ENCODE results near the gene NIN. TPM values are rescaled to one million over a fixed set of nuclear protein-coding genes. Genes with fewer than 3 reads are reported as not detected.

The NIN gene
- total RNA-seq, 1 experiment from 2014 or later, result 34.7 TPM

GRCh38 chr14:50785457-50786063 is 45.4 kb downstream of the NIN start:
- Histone ChIP-seq H3K4me1 (replicated peaks) (peaks cover 4% of the 10 kb centered on the region; the same call in 1 of the 2 replicates), H3K27ac (no peak overlapping the region), H3K27me3 (replicated peaks) (no peaks in the 10 kb centered on the region), H3K4me3 (no peak overlapping the region), H3K36me3 (peaks cover 10% of the 10 kb centered on the region; the same call in 1 of the 2 replicates), H3K9me3 (replicated peaks) (no peaks in the 10 kb centered on the region)
- DNase-seq (ENCODE audit: low read depth in 1 of 2, low spot score in 2 of 2), result no peak

DNA sequence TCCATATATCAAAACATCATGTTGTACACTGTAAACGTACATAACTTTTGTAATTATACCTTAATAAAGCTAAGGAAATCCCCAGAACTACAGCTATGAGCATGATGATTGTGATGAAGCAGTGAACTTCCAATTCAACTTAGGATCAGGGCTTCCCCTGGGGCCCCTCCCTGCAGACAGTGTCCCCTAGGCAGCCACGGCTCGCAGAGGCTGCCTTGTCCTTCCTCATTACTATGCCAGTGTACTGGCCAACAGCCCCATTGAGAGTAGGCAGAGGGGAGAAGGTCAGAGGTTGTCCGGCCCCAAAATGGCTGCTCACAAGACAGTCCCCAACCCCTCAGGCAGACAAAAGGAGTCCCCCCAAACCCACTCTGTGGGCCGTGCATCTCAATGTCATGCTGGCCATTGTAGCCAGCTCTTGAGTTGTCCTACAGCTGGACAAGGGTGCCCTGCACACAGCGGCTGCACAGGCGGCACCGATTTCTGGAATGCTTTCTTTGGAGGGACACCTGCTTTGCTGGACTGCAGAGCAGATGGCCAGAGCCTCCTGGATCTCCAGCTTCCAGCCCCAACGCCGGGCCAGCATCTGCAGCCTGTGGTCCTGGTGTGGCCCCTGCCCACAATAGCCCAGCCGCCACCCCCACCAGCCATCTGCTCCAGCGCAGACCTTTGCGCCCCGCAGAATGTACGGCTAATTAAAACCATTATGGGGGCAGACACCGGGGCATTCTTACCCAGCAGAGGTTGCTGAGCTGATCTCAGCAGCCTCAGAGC is 46.1 kb downstream of the NIN start:
- no peak overlapping the region for H3K4me3 ChIP-seq
- no peak for DNase-seq (ENCODE audit: low read depth in 1 of 2, low spot score in 2 of 2)
- H3K9me3 ChIP-seq (replicated peaks), result no peaks in the 10 kb centered on the region
- H3K4me1 ChIP-seq (replicated peaks), result peaks cover 4% of the 10 kb centered on the region; the same call in 1 of the 2 replicates
- peaks cover 5% of the 10 kb centered on the region; the same call in 1 of the 2 replicates for H3K36me3 ChIP-seq
- no peaks in the 10 kb centered on the region for H3K27me3 ChIP-seq (replicated peaks)
- H3K27ac ChIP-seq, result no peak overlapping the region

- H3K4me1 ChIP-seq (replicated peaks), result peaks cover 4% of the 10 kb centered on the region; the same call in 1 of the 2 replicates
- no peaks in the 10 kb centered on the region for H3K27me3 ChIP-seq (replicated peaks)
- H3K36me3 ChIP-seq, result no peaks in the 10 kb centered on the region
- no peak overlapping the region for H3K4me3 ChIP-seq
- no peak for DNase-seq (ENCODE audit: low read depth in 1 of 2, low spot score in 2 of 2)
- no peak overlapping the region for H3K27ac ChIP-seq
- no peaks in the 10 kb centered on the region for H3K9me3 ChIP-seq (replicated peaks)
These were observed 47.4 kb downstream of the NIN start for GRCh38 chr14:50783563-50783962.

GRCh38 chr14:50780393-50780792 is 50.6 kb downstream of the NIN start:
- H3K4me1 ChIP-seq (replicated peaks), result peaks cover 9% of the 10 kb centered on the region
- DNase-seq (ENCODE audit: low read depth in 1 of 2, low spot score in 2 of 2), result no peak
- no peak overlapping the region for H3K27ac ChIP-seq

DNA sequence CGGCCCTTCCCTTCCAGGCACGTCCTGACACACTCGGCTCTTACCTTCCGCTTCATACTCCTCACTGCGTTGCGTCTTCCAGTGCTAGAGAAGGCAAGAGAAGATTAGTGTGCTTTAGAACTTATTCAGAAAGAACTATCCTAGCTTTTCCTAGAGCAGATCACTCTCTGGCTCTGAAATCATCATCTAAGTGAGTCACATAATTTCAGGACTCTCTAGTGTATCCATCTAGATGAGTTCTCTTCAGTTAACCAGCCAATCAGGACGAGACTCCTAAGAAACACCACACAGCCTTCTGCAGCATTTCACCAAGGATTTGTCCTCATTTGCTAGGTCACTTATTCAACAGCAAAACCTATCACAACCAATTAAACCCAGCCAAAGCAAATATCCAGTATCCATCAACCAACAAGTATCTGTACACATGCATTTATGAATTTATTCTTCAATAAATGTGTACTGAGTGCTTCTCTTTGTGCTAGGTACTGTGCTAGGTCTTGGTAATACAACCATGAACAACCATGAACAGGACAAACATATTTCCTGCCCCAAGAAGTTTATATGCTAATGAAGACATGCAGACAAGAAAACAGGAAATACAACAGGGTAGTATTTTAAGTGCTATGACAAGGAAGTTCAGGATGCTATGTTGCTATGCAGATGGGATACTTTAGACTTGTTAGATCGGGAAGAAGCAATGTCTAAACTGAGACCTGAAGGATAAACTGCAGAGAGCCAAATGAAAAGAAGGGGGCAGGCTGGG is 52.1 kb downstream of the NIN start:
- Histone ChIP-seq H3K4me3 (no peak overlapping the region), H3K27me3 (replicated peaks) (no peaks in the 10 kb centered on the region), H3K27ac (no peak overlapping the region), H3K4me1 (replicated peaks) (peaks cover 23% of the 10 kb centered on the region), H3K36me3 (0 out of 2 replicates have a peak, but pooled peaks cover 4% of the 10 kb centered on the region), H3K9me3 (replicated peaks) (no peaks in the 10 kb centered on the region)
- no peak for DNase-seq (ENCODE audit: low read depth in 1 of 2, low spot score in 2 of 2)

More at GRCh38 chr14:50780393-50780792, 50.6 kb downstream of the NIN start:
- Histone ChIP-seq H3K4me3 (no peak overlapping the region), H3K27me3 (replicated peaks) (no peaks in the 10 kb centered on the region), H3K9me3 (replicated peaks) (no peaks in the 10 kb centered on the region), H3K36me3 (no peaks in the 10 kb centered on the region)

- Histone ChIP-seq H3K4me3 (no peak overlapping the region), H3K36me3 (peaks cover 15% of the 10 kb centered on the region; the same call in 1 of the 2 replicates), H3K27ac (no peak overlapping the region), H3K4me1 (replicated peaks) (peaks cover 29% of the 10 kb centered on the region), H3K9me3 (replicated peaks) (no peaks in the 10 kb centered on the region), H3K27me3 (replicated peaks) (no peaks in the 10 kb centered on the region)
- DNase-seq (ENCODE audit: low read depth in 1 of 2, low spot score in 2 of 2), result no peak
These were observed 54.4 kb downstream of the NIN start for GRCh38 chr14:50776522-50776921.

GRCh38 chr14:50775357-50775756 is 55.6 kb downstream of the NIN start:
- Histone ChIP-seq H3K27me3 (replicated peaks) (no peaks in the 10 kb centered on the region), H3K4me3 (no peak overlapping the region), H3K4me1 (replicated peaks) (peaks cover 29% of the 10 kb centered on the region), H3K27ac (peak overlapping the region; percentile 93), H3K36me3 (peaks cover 15% of the 10 kb centered on the region; the same call in 1 of the 2 replicates), H3K9me3 (replicated peaks) (no peaks in the 10 kb centered on the region)
- peak; percentile 48 to 88 for DNase-seq (ENCODE audit: low read depth in 1 of 2, low spot score in 2 of 2)

- peak overlapping the region; percentile 93 for H3K27ac ChIP-seq
- no peaks in the 10 kb centered on the region for H3K9me3 ChIP-seq (replicated peaks)
- H3K36me3 ChIP-seq, result peaks cover 15% of the 10 kb centered on the region; the same call in 1 of the 2 replicates
- peaks cover 29% of the 10 kb centered on the region for H3K4me1 ChIP-seq (replicated peaks)
- H3K4me3 ChIP-seq, result no peak overlapping the region
- no peaks in the 10 kb centered on the region for H3K27me3 ChIP-seq (replicated peaks)
- no peak for DNase-seq (ENCODE audit: low read depth in 1 of 2, low spot score in 2 of 2)
These were observed 56.3 kb downstream of the NIN start for GRCh38 chr14:50774542-50775267.

- peaks cover 30% of the 10 kb centered on the region for H3K4me1 ChIP-seq (replicated peaks)
- H3K36me3 ChIP-seq, result peaks cover 18% of the 10 kb centered on the region
- no peaks in the 10 kb centered on the region for H3K27me3 ChIP-seq (replicated peaks)
- peak; percentile 63 to 71 for DNase-seq (ENCODE audit: low read depth in 1 of 2, low spot score in 2 of 2)
- no peak overlapping the region for H3K4me3 ChIP-seq
- H3K9me3 ChIP-seq (replicated peaks), result no peaks in the 10 kb centered on the region
- H3K27ac ChIP-seq, result peak overlapping the region; percentile 93
These were observed 57.1 kb downstream of the NIN start for GRCh38 chr14:50773632-50774541.

DNA sequence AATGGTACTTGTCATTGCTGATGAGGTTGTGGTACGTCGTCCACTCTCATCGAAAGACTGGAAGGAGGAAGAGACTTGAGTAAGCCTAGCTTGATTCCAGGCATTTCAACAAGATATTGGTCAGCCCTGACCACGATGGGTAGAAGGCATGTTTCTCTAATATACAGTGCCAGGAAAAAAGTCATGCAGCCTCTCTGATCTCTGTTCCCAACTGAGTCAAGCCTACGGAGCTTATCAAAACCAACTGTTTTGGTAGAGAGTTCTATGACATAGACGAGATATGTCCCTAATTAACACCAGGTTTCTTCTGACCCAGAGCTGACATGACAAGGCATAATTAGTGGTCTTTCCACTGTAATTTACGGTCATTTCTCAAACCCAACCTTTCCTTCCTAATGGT is 58.5 kb downstream of the NIN start:
- no peaks in the 10 kb centered on the region for H3K27me3 ChIP-seq (replicated peaks)
- no peaks in the 10 kb centered on the region for H3K9me3 ChIP-seq (replicated peaks)
- H3K4me1 ChIP-seq (replicated peaks), result peaks cover 39% of the 10 kb centered on the region
- DNase-seq (ENCODE audit: low read depth in 1 of 2, low spot score in 2 of 2), result no peak
- H3K27ac ChIP-seq, result no peak overlapping the region
- no peak overlapping the region for H3K4me3 ChIP-seq
- peaks cover 27% of the 10 kb centered on the region for H3K36me3 ChIP-seq

DNA sequence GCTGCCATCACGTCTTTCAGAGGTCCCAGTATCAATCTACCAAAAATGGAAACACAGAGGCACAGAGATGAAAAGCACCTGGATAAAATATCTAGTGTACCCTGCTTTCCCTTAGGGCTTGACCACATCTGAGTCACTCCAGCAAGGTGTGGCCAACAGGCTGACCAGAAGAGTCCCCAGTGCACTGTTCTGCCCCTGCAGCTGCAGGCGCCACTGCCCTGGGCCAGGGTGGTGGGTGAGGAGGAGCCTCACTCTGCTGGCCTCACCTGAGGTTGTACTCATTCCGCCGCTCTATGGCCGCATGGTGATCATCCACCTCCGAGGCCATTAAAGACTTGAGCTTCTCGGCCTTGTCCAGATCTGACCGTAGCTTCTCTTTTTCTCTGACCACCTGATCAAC is 60.4 kb downstream of the NIN start:
- H3K36me3 ChIP-seq, result peaks cover 36% of the 10 kb centered on the region

GRCh38 chr14:50769863-50770500 is 61.0 kb downstream of the NIN start:
- Histone ChIP-seq H3K4me3 (no peak overlapping the region), H3K27ac (no peak overlapping the region), H3K4me1 (replicated peaks) (peaks cover 41% of the 10 kb centered on the region), H3K36me3 (peaks cover 36% of the 10 kb centered on the region), H3K27me3 (replicated peaks) (no peaks in the 10 kb centered on the region), H3K9me3 (replicated peaks) (no peaks in the 10 kb centered on the region)
- DNase-seq (ENCODE audit: low read depth in 1 of 2, low spot score in 2 of 2), result no peak

More for the DNA sequence above, 60.4 kb downstream of the NIN start:
- Histone ChIP-seq H3K4me1 (replicated peaks) (peaks cover 46% of the 10 kb centered on the region), H3K9me3 (replicated peaks) (no peaks in the 10 kb centered on the region), H3K27me3 (replicated peaks) (no peaks in the 10 kb centered on the region), H3K4me3 (no peak overlapping the region), H3K27ac (no peak overlapping the region)
- no peak for DNase-seq (ENCODE audit: low read depth in 1 of 2, low spot score in 2 of 2)

Data from SJSA1 (cell line).